KOPT-K1 (cell line): ENCODE measurements around the gene NECTIN1.

Source experiments
- H3K27ac ChIP-seq: fragments of 200-600 bp; sonication (generic); 2 replicates; pipeline ENCODE4 v1.5.1; 2016; ENCODE audit warnings: antibody characterized with exemption, mild to moderate bottlenecking, low read depth, low read length; ENCODE audit not compliant: poor library complexity, severe bottlenecking
- H3K36me3 ChIP-seq: fragments of 200-600 bp; sonication (generic); 2 replicates; pipeline ENCODE4 v1.5.1; 2017; ENCODE audit warnings: antibody characterized with exemption, mild to moderate bottlenecking, low read length, moderate library complexity; ENCODE audit not compliant: insufficient read depth
- H3K9me3 ChIP-seq: fragments of 200-600 bp; sonication (generic); 2 replicates; pipeline ENCODE4 v1.5.1; 2017; ENCODE audit warnings: antibody characterized with exemption, low read length, mild to moderate bottlenecking; ENCODE audit not compliant: insufficient read depth, poor library complexity, severe bottlenecking

The NECTIN1 gene

DNA sequence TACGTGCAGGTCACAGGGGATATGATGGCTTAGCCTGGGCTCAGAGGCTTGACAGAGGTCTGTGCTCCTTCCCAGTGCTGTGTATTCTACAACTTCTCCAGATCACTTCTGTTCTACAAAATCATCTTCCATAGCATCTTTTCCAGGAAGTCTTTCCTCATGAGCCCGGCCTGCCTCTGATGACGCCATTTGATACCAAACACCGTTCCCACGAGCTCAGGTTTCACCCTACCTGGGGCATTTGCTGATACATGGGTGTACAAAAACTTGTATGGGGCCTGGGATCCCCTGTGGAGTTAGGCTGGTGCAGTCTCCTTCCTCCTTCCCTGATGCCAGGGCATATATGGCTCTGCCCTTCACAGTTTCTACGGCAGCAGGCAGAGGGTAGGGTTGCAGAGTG lies 78.7 kb downstream of the NECTIN1 start:
- no peak overlapping the region for H3K27ac ChIP-seq
- H3K36me3 ChIP-seq, result no peaks in the 10 kb centered on the region
- no peaks in the 10 kb centered on the region for H3K9me3 ChIP-seq

DNA sequence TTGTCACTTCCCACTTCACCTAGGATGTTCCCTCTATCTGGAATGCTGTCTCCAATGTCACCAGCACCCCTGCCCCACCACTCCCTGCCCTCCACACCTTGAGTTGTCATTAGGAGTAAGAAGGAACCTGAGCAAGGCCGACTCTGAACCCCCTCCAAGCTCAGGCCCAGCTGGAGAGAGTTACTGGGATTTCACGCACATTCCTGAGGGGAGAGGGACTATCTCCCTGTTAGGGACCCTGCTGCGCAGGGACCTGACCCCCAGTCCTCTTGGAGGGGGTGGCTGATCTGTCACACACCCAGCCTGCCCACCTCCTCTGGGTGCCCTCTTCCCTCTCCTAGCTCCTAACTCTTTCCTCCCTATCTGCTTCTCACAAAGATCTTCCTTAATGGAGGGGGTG lies 81.7 kb downstream of the NECTIN1 start:
- Histone ChIP-seq H3K36me3 (no peaks in the 10 kb centered on the region), H3K9me3 (no peaks in the 10 kb centered on the region), H3K27ac (no peak overlapping the region)

DNA sequence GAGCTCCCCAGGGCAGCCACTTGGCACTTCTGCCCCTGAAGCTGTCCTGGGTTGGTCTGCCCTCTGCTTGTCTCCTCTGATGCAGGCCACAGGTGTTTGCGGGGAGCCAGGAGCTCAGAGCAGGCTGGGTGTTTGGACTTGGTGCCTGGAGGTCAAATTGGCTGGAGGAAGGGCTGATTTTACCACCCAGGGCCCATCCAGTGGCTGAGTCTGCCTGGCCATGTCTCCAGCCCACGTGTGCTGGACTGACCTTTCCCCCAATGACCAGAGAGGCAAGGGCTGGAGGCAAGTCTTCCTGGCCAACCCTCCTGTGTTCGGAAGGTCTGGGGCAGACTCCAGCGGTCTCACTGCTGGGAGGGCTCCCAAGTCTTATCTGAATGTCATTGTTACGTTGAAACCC lies 84.0 kb downstream of the NECTIN1 start:
- no peaks in the 10 kb centered on the region for H3K9me3 ChIP-seq
- no peak overlapping the region for H3K27ac ChIP-seq
- H3K36me3 ChIP-seq, result no peaks in the 10 kb centered on the region

DNA sequence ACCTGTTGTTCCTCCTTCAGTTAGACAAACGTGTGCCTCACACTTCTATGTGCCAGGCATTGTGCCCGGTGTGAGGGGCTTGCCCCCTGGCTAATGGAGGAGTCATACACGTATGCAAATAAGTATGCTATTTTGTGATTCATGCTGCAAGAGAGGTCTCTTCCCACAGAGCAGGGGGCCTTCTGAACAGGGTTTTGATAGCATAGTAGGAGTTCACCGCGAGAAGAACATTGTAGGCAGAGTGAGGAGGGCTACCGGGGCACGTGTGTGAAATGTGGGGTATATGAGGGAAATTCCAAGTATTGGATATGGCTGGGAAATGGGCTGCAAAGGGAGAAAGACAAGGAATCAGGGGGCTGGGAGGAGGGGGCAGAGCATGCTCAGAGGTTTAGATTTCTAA lies 84.5 kb downstream of the NECTIN1 start:
- Histone ChIP-seq H3K27ac (no peak overlapping the region), H3K9me3 (no peaks in the 10 kb centered on the region), H3K36me3 (no peaks in the 10 kb centered on the region)

DNA sequence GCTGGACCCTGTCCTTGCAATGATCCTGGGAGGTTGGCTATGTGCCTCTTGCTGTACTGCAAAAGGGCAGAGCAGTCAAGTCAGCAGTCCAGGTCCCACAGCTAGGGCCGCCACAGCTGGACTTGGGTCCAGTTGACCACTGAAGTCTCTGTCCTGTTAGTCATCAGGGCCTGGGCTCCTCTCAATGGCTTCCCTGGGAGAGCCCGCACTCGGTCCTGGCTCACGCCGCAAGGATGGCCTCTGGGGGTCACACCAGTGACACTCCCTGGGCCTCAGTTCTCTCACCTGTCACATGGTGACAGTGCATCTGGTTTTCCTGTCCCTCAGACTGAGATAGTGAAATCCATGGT lies 85.1 kb downstream of the NECTIN1 start:
- H3K27ac ChIP-seq, result no peak overlapping the region
- H3K9me3 ChIP-seq, result no peaks in the 10 kb centered on the region
- H3K36me3 ChIP-seq, result no peaks in the 10 kb centered on the region

DNA sequence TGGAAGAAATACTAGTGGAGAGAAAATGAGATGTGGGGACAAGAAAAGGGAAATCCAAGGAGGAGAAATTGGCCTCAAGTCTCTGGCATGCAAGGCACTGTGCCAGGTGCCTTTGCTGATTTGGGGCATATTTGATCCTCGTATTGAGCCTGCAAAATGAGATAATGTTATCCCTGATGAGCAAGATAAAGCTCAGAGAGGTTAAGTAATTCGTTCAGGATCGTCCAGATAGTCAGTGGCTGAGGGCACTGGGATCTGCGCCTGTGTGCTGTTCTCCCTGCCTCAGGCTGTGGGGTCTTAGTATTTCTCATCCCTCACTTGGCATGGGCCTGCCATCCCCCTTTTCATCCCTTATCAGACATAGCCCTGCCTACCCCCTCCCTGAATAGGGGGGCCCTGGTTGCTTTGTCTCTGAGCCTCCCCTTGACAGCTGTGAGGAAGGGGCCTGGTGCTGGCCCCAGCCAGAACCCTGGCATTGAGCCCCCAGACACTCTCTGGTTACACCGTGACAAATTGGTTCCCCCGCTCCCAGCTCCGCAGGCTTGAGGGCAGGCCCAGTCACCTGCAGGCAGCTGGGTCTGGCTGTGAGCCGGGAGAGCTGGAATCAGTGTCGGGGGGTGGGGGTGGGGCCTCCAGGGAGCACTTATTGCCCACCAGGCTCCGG lies 85.7 kb downstream of the NECTIN1 start:
- Histone ChIP-seq H3K36me3 (no peaks in the 10 kb centered on the region), H3K9me3 (no peaks in the 10 kb centered on the region), H3K27ac (no peak overlapping the region)

DNA sequence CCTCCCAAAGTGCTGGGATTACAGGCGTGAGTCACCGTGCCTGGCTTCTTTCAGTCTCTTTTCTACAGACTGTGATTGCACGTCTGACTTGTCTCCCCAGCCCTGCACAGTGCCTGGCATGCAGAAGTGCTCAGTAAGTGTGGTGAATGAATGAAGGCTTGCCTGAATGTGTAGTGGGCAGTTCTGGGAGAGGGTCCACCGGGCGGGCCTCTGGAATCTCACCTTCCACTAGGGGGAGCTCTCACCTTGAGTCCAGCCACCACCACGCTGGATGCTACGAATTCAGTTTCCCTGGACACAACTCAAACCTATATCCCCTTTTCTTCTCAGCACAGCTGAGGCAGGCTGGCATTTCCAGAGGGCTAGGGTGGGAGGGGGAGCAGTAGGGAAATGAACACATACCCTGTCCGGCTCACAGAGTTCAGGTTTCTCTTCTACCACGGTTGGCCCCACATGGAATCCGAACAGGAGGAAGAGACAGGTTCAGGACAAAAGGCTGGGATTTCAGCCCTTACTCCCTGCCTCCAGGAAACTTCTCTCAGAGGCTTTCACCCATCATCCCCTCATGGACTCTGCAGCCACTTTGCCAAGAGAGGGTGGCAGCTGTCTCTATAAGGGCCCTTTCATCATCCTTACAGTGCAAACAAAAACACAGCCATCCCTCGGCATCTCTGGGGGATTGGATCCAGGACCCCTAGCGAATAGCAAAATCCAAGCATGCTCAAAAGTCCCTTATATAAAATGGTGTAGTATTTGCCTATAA lies 86.8 kb downstream of the NECTIN1 start:
- Histone ChIP-seq H3K36me3 (no peaks in the 10 kb centered on the region), H3K27ac (no peak overlapping the region), H3K9me3 (no peaks in the 10 kb centered on the region)

DNA sequence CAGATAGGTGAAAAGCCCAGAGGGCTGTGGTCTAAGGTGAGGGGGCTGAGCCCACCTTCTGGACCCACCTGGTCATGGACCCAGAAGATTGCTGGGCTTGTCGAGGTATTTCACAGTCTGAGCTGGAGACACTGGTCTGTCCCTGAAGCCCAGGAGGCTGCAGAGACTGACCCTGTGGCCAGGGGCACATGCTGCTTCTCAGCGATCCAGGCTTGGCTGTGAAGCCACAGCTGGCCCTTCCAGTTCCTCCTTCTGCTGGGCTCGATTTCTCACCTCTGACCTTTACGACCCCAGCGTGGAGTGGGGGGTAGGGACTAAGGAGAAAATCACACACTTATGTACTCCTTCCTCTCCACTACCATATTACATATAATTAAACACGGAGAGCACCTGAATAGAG lies 88.5 kb downstream of the NECTIN1 start:
- H3K27ac ChIP-seq, result no peak overlapping the region
- H3K9me3 ChIP-seq, result no peaks in the 10 kb centered on the region
- H3K36me3 ChIP-seq, result no peaks in the 10 kb centered on the region

DNA sequence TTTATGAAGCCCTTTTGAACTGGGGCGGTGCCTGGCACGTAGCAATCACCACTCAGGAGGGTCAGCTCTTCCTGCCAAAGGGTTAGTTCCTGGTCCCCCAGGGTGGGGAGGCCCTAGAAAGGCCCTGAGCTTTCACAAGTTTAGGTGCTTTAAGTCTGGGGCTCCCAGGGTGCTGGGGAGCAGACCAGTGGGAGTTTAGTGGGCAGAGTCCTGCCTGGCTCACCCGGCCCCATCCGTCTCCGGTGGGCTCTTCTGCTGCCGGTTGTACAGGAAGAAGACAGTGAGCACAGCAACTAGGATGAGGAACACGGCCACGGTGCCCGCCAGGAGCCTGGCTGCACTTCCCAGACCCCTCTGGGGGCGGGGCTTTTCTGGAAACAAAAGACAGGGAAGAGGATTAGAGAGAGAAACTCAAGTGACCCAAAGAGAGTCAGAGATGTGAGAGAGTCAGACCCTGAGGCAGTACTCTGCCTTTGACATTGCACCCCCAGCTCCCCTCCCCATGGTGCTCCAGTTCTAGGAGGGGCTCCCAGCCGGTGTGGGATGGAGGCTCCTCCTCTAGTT lies 89.3 kb downstream of the NECTIN1 start:
- Histone ChIP-seq H3K9me3 (no peaks in the 10 kb centered on the region), H3K36me3 (no peaks in the 10 kb centered on the region), H3K27ac (no peak overlapping the region)

DNA sequence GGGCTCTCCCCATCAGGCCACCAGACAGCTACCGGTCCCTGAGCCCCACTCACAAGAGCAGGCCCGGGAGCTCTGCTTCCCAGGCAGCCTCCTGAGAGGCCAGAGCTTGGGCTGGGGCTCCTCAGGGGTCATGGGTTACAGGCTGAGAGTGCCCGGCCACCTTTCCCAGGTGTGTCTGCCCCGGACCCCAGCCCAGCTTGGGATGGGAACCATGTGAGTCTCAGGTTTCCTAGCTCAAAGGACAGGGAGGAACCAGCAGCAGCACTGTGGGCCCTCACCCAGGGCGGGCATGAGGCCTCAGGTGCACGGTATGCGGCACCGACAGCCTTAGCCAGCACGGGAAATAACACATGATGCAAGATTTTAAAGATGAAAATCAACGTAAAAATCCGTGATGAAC lies 90.1 kb downstream of the NECTIN1 start:
- no peaks in the 10 kb centered on the region for H3K9me3 ChIP-seq
- H3K27ac ChIP-seq, result no peak overlapping the region

DNA sequence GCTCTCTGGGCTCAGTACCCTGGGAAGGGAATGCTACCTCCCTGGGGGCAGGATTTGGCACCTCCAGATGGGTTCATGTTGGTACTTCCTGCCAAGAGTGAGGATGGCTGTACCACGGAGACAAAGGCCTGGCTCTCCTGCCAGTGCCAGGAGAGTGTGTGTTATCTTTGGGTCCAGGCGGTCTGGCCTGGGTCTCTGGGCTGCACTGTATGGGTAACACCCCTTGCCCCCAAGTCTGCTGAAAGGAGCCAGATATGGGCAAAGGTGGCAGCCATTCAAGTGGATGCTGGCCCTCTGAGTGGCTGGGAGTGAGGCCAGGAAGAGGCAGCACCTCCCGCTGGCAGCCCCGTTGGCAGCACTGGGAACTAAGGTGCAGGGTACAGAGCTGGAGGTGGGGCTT lies 91.5 kb downstream of the NECTIN1 start:
- Histone ChIP-seq H3K9me3 (no peaks in the 10 kb centered on the region), H3K27ac (no peak overlapping the region), H3K36me3 (no peaks in the 10 kb centered on the region)

More for the DNA sequence above, 90.1 kb downstream of the NECTIN1 start:
- H3K36me3 ChIP-seq, result no peaks in the 10 kb centered on the region

DNA sequence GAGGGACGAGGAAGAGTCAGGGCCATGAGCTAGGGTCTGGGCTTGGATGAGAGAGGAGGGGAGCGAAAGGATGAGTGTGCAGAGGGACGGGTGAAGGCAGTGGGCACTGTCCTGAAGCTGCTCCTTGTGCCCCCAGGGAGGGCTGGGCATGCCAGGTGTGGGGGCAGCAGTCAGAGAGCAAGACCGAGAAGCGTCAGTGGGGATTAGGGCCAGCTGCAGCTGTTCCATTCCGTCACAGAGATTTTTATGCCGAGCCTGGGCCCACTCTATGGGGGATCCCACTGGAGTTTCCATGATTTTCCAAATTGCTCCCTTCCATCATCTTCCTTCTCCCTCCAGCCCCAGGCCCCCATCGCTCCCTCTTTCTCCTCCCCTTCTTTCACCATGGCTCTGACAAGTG lies 93.2 kb downstream of the NECTIN1 start:
- H3K9me3 ChIP-seq, result no peaks in the 10 kb centered on the region
- no peak overlapping the region for H3K27ac ChIP-seq
- no peaks in the 10 kb centered on the region for H3K36me3 ChIP-seq

DNA sequence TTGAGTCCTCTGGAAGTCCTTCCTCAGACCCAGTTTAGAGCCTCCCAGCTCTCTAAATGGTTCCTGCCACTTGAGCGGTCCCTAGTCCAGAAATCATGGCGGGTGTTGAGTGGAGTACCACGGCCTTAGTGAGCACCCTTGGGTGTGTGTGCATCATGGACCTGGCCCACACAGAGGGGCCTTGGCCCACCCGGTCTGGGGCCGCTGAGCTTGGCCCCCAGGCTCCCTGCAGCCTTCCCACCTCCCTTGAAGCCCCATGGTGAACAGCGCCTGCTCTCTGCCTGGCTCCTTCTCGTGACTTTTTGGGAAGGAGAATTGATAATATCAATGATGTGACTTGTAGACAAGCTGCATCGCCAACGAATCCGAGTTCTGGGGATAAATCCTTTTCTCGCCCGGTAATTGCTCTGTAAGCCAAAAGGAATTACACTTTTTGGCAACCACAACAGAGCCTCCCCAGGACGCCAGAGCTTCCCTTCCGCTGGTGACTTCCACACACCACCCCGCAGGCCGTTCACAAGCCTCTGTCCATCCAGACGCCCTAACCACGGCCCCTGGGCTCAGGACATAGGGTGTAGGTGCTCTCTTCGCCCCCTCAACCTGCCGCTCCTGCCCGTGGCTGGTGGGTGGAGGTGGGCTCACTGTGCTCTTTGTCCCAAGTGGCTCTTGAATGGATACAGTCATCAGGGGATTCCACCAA lies 93.8 kb downstream of the NECTIN1 start:
- Histone ChIP-seq H3K9me3 (no peaks in the 10 kb centered on the region), H3K27ac (no peak overlapping the region), H3K36me3 (no peaks in the 10 kb centered on the region)

DNA sequence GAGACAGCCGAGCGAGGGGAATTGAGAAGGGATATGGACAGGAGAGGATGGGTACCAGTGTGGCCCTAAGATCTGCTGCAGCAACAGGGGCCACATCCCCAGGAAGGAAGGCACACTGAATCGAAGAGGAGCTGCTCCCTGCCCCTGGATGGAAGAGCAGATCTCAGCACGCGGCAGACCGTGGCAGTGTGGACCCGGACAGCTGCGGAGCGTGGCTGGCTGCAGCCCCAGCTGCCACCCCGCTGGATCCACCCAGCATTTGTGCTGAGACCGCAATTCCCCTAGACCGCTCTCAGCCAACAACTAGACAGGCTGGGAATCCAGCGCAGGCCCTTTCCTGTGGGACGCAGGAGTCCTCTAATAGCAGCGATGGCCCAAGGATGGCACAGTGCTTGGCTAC lies 94.7 kb downstream of the NECTIN1 start:
- Histone ChIP-seq H3K36me3 (no peaks in the 10 kb centered on the region), H3K9me3 (no peaks in the 10 kb centered on the region), H3K27ac (no peak overlapping the region)

DNA sequence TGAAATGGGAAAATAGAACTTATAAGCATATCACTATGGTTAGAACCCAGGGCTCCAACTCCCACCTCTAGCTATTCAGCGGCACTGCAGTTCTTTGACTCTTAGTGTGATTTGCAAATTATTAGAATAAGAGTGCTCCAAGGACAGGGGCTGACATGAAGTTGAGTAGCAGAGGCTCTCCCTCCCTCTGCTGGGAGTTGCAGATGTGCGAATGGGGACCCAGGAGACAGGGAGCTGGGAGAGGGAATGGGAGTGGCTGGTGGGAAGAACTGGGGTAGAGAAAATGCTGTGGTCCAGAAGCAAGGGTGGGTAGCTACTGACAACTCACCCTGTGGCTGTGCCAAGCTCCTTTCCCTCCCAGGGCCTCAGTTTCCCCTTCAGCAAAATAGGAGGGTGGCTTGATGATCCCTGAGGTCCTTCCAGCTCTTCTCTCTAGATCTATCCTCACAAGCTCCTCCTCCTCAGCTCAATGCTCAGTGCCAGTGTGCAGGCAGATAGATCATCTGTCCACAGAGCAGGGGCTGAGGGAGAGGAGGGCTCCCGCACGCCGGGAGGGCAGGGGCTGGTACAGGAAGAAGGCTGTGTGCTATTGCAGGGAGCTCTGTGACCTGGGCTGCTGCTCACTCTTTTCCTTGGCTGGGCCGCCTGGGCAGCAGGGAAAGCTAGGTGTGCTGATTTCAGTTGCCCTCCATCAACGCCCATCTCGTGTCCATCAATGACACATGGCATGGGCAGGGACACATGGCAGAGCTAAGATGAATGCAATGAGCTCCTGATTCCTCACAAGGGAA lies 99.0 kb downstream of the NECTIN1 start:
- Histone ChIP-seq H3K36me3 (no peaks in the 10 kb centered on the region), H3K27ac (no peak overlapping the region), H3K9me3 (no peaks in the 10 kb centered on the region)
